Right lobe of liver (tissue), 4 donors: ENCODE results near the gene TCF4.

ENCODE experiments used
- CTCF ChIP-seq, 4 donors: fragments of 200-600 bp in 3 of 4; fragments of 450-650 bp in 1 of 4; IDR thresholded peaks; one replicate each; pipeline versions ENCODE4 v1.5.1 to v1.8.0; 2016 to 2022; ENCODE audit warnings: antibody characterized with exemption in 4 of 4, mild to moderate bottlenecking in 2 of 4
- POLR2A ChIP-seq: fragments of 450-650 bp; IDR thresholded peaks from one replicate; pipeline ENCODE4 v1.6.1; 2017; ENCODE audit warnings: antibody characterized with exemption, mild to moderate bottlenecking
- donor health status: DM: no; HTN: no; CAD: no.
- donor health status: DM: no; HTN: no; CAD: no.
- donor health status: DM: no; HTN: yes; CAD: no.

DNA sequence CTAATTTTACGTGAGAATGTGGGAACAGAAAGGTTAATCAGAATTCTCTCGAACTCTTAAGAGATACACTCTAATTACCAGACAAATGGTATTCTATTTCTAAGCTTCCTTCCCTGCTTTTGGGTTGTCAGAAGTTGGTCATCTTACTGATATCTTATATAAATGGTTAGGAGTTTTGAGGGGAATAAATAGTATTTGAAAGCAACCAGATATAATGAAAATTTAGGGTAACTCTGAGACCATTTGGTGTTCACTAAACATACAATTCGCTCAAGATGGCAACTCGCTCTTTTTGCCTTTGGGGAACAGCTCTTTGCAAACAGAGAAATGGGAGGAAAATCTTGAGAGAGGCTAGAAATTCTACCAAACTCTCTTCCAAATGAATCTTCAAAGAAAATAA is 250.9 kb downstream of the TCF4 start:
- TF ChIP-seq CTCF (IDR thresholded peaks at IDR 0.05), result no peak
- TF ChIP-seq POLR2A, result no peak
